ENCODE measurements around the gene DDX10.

GRCh38 chr11:108887436-108888238 is 222.8 kb downstream of the DDX10 start:
- TF ChIP-seq CTCF (IDR thresholded peaks at IDR 0.05; ENCODE audit: borderline replicate concordance, extremely low read depth, low read length, poor library complexity, severe bottlenecking) (no peak), EZH2 (IDR thresholded peaks at IDR 0.05; ENCODE audit: borderline replicate concordance, low read depth, low read length, severe bottlenecking) (no peak)
